ENCODE measurements around the gene APOB. TPM values are rescaled to one million over a fixed set of nuclear protein-coding genes. Genes with fewer than 3 reads are reported as not detected.

APOB gene
- total and polyA plus RNA-seq, 2 of the 13 experiments (the other 11 are each of a cell fraction or from before 2014, with no cell fraction given) = 1,569 to 2,515 TPM

GRCh38 chr2:21037671-21038108 is 6.2 kb downstream of the APOB start (continued):
- TF ChIP-seq NFAT5 (CRISPR knock-in tag; IDR thresholded peaks at IDR 0.05) = no peak
- 0 out of 2 replicates have a peak, but pooled peaks have one; percentile 3 for TF ChIP-seq HNRNPL (IDR thresholded peaks at IDR 0.05; ENCODE audit: low read depth, low read length)
- TF ChIP-seq MLXIP (CRISPR knock-in tag; IDR thresholded peaks at IDR 0.05; ENCODE audit: borderline replicate concordance) = no peak
- 0 out of 2 replicates have a peak, but pooled peaks have one; percentile 19 for TF ChIP-seq ZNF878 (CRISPR knock-in tag; IDR thresholded peaks at IDR 0.05)
- no peak for TF ChIP-seq HOXA5 (CRISPR knock-in tag; IDR thresholded peaks at IDR 0.05)
- TF ChIP-seq REL (CRISPR knock-in tag; conservative IDR thresholded peaks at IDR 0.05) = 0 out of 2 replicates have a peak, but pooled peaks have one; percentile 66
- no peak for TF ChIP-seq CEBPZ (IDR thresholded peaks at IDR 0.05; ENCODE audit: low read length)
- TF ChIP-seq ZNF501 (CRISPR knock-in tag; IDR thresholded peaks at IDR 0.05) = no peak
- no peak for TF ChIP-seq ZNF547 (CRISPR knock-in tag; IDR thresholded peaks at IDR 0.05)
- no peak for TF ChIP-seq DDIT3 (CRISPR knock-in tag; IDR thresholded peaks at IDR 0.05)
- no peak for TF ChIP-seq U2AF2 (IDR thresholded peaks at IDR 0.05; ENCODE audit: low read depth, low read length)
- TF ChIP-seq NR2F2 (IDR thresholded peaks at IDR 0.05; ENCODE audit: borderline replicate concordance, low read depth) = no peak
- TF ChIP-seq MIXL1 (CRISPR knock-in tag; IDR thresholded peaks at IDR 0.05) = no peak
- TF ChIP-seq CCDC6 (CRISPR knock-in tag; IDR thresholded peaks at IDR 0.05) = no peak
- TF ChIP-seq CHD4 (IDR thresholded peaks at IDR 0.05; ENCODE audit: borderline replicate concordance, low read length) = no peak
- peak; percentile 3 for TF ChIP-seq ZNF781 (CRISPR knock-in tag; IDR thresholded peaks at IDR 0.05; ENCODE audit: borderline replicate concordance, not compliant biosample characterization)
- TF ChIP-seq ZNF329 (CRISPR knock-in tag; IDR thresholded peaks at IDR 0.05; ENCODE audit: low read depth) = no peak
- TF ChIP-seq ESRRA (CRISPR knock-in tag; IDR thresholded peaks at IDR 0.05; ENCODE audit: low read depth) = no peak
- TF ChIP-seq TP53 (CRISPR knock-in tag; conservative IDR thresholded peaks at IDR 0.05) = no peak

Data from HepG2 (cell line).